Left renal pelvis (tissue), 4 donors: ENCODE results near the gene POLD3. TPM values are rescaled to one million over a fixed set of nuclear protein-coding genes. Genes with fewer than 3 reads are reported as not detected.

Experiments
- DNase-seq, 4 donors: peaks; one replicate each; pipeline ENCODE4 v3.0.0-alpha.2; 2013; ENCODE audit warnings: low read depth in 4 of 4, low spot score in 3 of 4
- polyA plus RNA-seq, 4 donors: library from polyadenylated mRNA; unstranded; fragments of 120-200 nt; gene quantifications; one replicate each; pipeline ENCODE4 v1.2.1, GENCODE V29; 2013; ENCODE audit not compliant: insufficient read length in 4 of 4

The POLD3 gene
- polyA plus RNA-seq, 4 donors = 24.3 to 36.1 (median 35.2) TPM

DNA sequence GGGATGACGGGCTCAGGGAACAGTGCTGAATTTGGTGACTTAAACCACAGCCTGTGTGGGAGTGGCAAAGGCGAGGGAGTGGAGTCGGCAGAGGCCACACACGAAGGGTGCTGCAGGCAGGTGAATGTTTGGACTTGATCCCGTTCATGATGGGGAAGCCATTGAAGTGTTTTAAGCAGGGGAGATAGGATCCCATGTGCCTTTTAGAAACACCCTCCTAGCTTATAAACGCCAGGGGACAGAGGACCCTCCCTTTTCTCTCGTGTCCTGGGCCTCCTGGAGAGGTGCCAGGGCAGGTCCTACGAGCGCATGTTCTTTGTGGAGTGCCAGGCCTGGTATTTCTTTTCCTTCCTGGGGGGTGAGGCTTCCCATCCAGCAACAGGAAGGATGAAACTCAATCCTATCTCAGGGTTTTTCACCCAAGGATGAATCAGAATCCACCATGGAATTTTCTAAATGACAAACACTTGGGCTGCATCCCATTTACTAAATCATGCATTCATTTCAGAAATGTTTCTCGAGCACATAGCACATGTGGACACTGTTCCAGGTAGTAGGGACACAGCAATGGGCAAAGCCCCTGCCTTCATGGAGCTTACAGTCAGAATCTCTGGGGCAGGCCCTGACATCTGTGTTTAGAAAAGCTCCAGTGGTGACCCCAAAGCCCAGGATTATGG lies 79.3 kb downstream of the POLD3 start:
- DNase-seq = no peak

DNA sequence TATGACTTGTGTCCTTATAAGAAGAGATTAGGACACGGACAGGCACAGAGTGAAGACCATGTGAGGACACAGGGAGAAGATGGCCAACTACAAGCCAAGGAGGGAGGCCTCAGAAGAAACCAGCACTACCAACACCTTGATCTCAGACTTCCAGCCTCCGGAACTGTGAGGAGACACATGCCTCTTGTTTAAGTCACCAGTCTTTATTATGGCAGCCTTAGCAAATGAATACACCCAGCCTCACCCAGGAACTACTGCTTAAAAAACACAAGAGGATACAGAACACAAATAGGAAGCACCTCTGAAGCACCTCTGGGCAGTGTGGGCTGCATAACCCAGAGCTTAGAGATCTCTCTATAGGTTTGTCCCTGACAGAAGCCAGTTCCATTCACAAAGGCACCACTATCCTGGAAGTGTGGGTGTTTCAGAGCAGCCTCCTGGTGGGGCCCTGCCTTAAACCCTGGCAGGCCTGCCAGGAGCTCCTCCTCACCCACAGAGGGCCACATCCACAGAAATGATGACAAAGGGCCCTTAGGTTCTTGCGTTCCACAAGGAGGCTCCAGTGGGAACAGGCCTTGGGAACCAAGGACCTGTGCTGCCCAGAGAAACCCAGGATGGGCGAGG lies 80.1 kb downstream of the POLD3 start:
- DNase-seq = no peak

DNA sequence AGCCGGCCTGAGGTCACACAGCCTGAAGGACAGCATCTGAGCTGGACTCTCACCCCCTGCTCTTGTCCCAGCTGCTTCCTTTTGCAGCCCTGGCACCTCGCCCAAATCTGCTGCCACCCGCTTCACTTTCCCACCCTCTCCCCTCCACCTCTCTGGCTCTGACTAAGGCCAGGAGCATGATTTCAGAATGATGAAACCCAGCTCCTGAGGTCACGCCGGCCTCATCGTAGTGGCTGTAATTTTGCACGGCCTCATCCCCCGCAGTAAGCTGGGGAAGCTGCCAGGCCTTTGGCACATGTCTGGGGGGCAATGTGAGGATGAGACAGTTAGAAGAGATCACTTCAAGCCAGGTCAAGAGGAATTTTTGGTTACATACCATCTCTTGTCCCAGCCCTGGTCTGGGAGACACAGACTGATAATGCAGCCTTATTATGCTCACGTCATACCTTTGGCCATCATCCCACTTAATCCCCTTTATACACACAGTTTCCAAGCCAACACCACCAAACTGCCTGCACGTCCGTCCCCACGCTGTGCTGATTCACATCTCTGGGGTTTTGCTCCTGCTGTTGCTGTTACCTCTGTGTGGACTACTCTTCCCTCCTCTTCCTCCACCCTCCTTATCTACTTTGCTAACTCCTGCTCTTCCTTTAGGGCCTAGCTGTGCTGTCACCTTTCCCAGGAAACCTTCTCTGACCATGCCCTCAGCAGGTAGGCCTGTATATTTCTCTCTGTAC lies 80.7 kb downstream of the POLD3 start:
- DNase-seq = no peak

DNA sequence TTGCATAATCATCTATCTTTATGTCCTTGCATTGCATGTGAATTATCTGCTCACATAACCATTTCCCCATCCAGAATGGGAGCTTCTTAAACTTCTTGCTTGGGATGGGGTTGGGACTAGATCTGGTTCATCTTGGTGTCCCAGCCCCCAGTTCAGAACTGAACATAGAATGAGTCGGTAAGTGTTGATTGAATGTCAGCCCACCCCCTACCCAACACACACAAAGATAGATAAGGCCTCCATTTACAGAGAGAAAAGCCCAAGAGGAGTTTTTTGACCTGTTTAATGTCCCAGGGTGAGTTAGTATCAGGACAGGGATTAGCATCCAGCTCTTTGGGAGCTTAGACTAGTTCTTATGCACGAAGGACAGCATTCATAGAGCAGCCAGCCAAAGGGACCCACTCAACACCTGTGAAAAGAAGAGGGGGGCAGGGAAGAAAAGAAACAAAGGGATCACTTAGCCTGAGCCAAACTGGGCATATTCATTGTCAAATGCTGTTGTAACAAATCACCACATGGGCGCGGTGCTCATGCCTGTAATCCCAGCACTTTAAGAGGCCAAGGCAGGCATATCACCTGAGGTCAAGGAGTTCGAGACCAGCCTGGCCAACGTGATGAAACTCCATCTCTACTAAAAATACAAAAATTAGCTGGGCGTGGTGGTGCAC lies 81.4 kb downstream of the POLD3 start:
- DNase-seq = no peak

DNA sequence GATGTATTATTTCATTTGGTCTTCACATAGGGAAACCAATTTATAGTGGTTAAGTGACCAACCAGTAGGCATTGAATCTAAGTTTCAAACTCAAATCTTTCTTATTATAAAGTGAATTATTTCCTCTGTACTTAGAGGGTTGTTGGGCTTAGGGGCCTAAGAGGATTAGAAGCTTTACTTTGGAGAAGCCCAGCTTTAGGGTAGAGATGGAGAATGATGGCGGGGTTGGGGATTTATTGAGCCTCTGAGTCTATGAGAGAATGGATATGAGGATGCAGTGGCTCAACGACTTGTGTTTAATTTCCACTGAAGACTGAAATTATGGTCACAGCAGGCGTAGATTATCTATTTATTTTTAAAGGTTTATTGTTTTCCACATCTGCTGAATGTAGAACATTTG lies 83.4 kb downstream of the POLD3 start:
- DNase-seq = no peak

DNA sequence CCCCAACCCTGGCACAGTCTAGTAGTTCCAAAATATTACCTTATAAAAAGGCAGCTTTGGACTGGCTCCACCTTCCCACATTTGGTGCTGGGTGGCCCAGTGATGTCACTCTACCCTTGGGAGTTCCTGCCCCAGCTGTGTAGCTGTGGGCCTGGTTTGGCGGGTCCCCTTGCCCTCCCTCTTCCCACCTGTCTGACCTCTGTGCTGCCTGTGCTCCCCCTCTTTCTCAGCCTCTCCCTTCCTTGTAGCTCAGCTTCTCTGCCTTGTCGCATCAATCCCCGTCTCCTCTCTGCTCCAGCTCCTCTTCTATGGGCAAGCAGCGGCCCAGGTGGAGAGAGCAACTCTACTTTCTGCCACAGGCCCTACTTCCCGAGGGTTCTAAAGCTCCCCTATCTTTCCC lies 84.2 kb downstream of the POLD3 start:
- DNase-seq = no peak

DNA sequence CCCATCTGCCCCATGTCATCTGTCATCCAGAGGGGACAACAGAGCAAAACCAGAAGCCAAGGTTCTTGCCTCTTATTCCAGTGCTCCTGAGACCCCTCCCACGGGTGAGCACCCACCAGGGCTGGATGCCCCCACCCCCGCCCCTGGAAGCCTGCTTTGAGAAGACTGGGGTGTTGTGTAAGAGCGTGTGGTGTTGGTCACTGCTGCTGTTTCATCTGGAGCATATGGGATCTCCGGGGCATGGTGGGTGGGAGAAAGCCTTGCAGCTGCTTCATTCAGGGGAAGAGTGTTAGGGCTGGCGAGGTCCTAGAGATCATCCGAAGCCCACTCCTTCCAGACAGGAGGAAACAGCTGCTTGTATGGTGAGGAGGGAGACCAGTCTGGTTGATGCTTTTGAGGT lies 84.7 kb downstream of the POLD3 start:
- no peak for DNase-seq

DNA sequence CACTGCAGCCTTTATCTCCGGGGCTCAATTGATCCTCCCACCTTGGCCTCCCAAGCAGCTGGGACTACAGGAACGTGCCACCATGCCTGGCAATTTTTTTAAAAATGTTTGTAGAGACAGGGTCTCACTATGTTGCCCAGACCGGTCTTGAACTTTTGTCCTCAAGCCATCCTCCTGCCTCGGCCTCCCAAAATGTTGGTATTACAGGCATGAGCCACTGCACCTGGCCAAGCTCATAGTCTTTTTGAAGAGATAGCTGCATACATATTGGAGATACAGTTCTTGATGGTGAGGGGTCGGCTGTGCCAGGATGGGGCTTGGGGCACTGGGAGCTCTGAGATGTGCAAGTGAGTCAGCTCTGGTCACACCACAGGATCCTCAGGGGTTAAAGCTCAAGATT lies 85.7 kb downstream of the POLD3 start:
- no peak for DNase-seq

DNA sequence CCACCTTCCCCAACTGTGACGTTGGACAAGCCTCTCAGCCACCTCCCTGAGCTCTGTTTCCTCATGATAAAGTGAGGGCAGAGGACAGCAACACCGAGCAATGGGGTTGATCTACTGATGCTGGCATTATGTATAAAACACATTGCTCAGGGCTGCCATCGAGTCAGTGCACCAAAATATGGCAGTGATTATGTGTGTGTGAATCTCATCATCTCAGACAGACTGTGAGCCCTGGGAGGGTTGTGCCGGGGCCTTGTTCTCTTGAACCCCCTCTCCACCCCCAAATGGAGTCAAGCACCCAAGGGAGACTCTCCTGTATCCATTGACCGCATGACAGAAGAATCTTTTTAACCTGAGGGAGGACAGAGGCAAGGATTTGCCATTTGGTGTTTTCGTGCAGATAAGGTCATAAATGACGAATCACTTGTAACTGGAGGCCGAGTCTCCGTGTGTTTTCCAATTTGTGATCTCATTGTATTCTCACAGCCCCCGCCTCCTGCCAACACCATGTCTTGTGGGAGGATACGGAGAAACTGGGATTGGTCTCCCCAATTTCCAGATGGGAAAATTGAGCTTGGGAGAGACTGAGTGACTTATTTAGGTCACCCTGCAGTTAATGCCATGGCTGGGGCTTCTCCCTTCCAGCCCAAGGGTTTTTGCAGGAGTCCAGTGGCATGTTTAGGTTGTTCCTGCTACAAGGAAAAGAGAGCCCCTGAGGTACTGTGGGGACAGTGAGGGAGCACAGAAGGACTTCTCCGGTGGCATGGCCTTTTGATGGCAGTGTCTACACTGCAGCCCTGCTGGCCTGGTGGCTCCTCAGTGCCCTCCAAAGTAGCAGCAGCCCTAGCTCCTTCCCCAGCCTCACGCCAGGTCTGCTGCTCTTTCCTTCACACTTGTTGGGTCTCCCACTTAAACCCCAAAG lies 86.5 kb downstream of the POLD3 start:
- DNase-seq = no peak

DNA sequence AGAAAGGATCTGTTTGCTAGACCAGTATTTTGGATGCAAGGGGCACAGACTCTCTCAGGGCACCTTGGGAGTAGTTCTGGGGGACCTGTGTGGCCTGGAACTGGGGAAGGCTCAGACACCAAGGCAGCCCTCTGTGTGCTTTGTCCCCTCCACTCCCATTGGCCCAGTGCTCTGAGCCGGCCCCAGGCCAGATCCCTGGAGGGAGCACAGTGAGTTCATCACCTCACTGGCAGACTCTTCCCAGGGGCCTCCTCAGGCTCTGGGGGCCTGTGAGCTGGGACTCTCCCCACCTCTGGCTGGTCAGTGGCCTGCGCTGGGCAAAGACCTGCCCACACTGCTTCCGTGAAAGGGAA lies 87.1 kb downstream of the POLD3 start:
- DNase-seq = no peak

DNA sequence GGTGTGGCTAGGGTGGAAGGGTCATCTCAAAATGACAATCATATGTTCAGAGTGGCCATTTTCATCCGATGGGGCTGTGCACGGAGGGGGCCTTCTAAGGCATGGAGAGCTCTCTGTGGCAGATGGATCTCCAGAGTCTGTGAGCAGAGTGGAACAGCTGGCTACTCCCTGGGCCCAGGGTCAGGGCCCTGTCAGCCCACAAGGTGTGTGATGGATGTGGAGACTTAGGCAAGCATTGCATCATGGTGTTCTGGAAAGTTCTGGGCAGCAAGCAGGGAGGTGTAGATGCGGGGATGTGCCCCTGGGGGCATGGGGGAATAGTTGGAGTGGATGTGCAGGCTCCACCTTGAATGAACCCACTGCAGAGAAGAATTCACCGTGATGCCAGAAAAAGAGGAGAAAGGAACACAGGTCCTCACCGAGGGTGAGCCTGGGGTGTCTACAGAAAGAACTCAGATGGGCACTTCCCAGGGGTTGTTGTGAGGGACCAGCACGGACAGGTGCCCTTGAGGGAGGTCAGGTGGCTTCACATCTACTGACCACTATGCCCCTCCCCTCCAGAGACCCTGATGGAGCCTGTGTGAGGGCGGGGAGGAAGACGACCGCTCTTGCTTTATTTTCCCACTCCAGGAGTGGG lies 87.8 kb downstream of the POLD3 start:
- no peak for DNase-seq

DNA sequence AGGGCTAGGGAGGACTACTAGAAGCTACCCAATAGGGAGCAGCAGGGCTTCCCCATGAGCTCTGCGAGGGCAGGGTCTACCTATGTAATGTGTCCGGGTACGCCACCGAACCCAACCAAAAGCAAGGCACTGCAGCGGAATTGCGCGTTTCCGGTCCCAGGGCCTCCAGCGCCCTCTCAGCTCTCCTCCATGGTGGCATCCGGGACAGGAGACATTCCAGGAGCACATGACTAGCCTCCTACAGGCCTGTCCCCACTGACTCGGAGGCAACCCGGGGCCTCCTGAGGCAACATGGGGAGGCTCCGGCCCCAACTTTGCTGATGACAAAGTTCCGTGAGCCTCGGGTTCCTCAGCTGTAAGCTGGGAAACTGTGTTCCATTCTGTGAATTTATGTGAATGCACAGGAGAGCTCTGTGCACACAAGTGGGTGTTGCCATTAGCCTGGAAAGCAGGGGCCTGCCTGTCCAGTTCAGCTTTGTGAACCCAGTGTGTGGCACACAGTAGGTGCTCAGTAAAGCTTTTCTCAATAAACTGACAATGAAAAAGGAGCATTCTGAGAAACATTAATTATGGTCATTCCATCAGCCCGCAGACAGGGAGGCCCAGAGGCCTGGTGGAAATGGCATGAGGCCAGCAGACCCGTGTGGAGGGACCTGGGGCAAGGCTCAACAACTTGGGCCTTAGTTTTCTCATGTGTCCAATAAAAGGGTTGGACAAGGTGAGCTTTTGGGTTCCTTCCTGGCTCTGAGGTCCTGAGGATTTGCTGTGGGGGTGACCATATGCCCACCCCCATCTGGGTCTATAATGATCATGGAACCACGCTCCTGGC lies 88.5 kb downstream of the POLD3 start:
- no peak for DNase-seq

DNA sequence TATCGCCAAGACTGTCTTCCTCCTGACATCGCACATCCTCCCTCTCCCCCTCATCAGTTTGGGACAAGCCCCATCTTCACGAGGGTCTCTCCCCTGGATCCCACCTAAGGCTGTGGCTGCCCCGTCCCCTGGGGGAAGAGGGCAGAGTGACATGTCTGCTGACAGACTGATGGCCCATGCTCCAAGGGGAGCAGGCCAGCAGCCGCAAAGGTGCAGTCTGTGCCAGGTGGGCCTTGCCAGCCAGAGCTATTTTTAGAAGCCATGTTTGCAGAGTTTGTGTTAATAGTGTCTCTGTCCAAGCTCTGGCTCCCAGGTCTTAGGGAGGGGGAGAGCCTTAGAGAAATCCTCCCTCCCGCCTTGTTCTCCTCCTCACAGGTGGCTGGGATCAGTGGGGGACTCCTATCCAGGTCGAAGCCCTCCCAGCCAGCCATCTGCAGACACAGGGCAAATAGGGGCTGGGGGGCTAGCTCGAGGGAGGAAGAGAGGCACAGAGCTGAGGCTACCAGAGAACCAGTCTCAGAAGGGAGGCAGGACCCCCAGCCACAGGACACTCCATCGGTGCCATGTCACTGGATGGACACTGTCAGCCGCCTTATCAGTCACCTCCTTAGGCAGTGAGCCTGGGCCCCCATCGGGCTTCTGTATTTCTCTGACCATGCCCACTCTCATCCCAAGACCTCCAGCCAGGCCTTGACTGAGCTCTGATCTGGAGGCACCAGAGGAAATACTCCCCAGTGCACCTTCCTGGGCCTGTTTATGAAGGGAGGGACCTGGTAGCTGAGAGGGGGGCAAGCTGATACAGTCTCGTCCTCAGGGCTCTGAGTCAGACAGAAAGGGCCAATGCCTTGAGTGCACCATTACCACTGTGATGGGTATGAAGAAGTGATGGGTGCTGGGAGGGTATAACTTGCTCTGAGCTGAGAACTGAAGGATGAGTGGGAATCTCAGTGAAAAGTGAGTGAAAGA lies 89.6 kb downstream of the POLD3 start:
- no peak for DNase-seq

DNA sequence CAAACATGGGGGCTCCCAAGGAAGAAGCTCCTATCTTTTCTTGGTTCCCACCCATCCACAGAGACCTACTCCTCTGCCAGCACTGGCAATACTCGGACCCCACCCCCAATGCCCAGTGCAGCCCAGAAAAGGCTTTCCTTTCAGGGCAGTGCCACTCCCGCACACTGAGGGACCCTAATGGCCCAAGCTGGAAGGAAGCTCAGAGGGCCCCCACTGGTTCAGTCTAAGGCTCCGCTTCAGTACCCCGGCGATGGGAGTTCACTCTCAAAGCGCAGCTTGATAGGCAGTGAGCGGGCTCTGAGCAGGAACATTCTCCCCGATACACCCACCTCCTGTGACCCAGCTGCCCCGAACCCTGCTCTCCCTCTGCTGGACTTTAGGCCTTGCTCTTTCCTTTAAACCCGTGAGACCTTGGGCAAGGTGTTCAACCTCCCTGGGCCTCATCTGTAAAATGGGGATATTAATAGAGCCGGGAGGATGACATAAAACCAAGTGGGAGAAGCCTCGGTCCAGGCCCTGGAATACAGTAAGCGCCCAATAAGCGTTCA lies 90.4 kb downstream of the POLD3 start:
- DNase-seq = no peak

DNA sequence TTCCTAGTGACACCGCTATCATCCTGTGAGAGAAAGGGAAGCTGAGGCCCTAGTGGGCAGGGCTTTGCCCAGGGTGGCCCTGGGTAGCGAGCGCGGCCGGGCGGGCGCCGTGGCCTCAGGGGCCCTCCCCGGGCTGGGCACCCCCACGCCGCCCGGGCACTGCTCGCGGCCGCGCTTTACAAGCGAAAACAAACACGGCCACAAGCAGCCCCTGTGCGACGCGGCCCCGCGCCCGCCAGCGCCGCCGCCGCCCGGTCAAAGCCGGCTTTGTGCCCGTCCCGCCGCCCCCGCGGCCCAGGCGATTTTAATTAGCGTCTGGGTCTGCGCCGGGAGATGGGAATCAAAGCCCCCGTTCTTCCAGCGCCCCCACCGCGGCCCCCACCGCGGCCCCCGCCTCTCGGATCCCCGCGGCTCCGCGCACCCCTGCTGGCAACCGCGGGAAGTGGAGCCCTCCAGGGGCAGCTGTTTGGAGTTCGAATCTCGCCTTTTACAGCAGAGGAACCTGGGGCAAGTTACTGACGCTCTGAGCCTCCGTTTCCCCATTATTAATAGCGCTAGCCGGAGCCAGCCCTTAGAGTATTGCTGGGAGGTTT lies 91.0 kb downstream of the POLD3 start:
- DNase-seq = peak in 1 of 4 donors; percentile 28

DNA sequence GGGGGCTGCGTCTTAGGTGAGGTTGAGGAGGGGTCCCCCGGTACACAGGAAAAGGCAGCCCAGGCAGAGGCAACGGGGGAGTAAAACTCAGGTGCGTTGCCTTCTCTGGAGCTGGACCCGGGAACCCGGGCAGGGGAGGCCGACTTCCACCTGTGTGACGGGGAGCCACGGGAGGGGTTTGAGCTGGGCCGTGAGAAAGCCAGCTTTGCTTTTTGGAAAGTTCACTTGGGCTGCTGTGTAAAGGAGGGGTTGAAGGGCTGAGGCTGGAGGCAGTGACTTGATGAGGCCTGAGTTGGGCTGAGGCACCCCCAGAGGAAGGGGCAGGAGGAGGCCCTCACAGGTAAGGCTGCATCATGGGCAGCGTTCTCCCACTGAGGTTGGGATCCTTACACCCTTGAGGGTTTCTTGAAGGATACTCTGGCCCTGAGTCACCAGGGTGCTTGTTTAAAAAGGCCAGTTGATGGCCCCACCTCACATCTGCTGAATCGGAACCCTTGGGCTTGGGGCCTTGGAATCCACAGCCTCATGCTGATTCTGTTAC lies 91.6 kb downstream of the POLD3 start:
- no peak for DNase-seq

DNA sequence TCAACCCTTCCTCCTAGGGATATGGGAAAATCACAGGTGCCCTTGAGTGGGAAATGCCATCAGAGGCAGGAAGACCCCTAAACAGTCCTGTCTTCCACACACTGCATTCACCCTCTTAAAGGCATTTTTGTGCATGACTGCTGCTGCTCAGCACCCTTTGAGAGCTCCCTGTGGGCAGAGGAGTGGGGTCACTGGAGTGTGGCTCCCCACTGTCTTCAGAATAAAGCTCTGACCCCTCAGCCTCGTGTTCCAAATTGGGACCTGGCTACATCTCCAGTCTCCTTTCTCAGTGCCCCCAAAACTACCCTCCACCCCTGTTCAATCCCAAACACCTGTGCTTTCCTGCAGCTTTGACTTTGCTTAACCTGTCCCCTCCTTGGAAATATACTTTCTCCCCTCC lies 92.3 kb downstream of the POLD3 start:
- DNase-seq = no peak
